ENCODE results near the gene NGDN.

The NGDN gene

GRCh38 chr14:23494223-23494622 is 24.7 kb downstream of the NGDN start:
- H3K9me3 ChIP-seq (ENCODE audit: control insufficient read depth, insufficient read depth, low read depth, low read length), result no peaks in the 10 kb centered on the region
- POLR2A ChIA-PET, result interaction anchor here (1.0 kb wide), 1 partner anchor 9 kb away, joined by 7 read pairs; no protein-coding TSS in a partner anchor
- CTCF ChIA-PET, result interaction anchor here (0.6 to 0.7 kb wide), 2 partner anchors 16 to 165 kb away, joined by 3 to 7 read pairs; no protein-coding TSS in a partner anchor
- peak; percentile 88 for TF ChIP-seq ZNF341 (tag by site-specific recombination; IDR thresholded peaks at IDR 0.05; ENCODE audit: low read depth)
- TF ChIP-seq ZBTB17 (tag by site-specific recombination; IDR thresholded peaks at IDR 0.05), result no peak
- H3K27ac ChIP-seq (ENCODE audit: extremely low read depth, low read depth, low read length), result no peak overlapping the region
- no peaks in the 10 kb centered on the region for H3K4me1 ChIP-seq (ENCODE audit: control insufficient read depth, insufficient read depth, low read length)
- no peak overlapping the region for H3K4me3 ChIP-seq (ENCODE audit: low read depth, low read length)
- no peaks in the 10 kb centered on the region; a peak in 1 of 3 replicates for H3K36me3 ChIP-seq (ENCODE audit: control insufficient read depth in 2 of 2, insufficient read depth in 1 of 2, low read length in 2 of 2)

- Histone ChIP-seq H3K9me3 (ENCODE audit: control insufficient read depth, insufficient read depth, low read depth, low read length) (no peaks in the 10 kb centered on the region), H3K4me3 (ENCODE audit: low read depth, low read length) (no peak overlapping the region), H3K4me1 (ENCODE audit: control insufficient read depth, insufficient read depth, low read length) (no peaks in the 10 kb centered on the region), H3K27ac (ENCODE audit: extremely low read depth, low read depth, low read length) (no peak overlapping the region), H3K36me3 (ENCODE audit: control insufficient read depth in 2 of 2, insufficient read depth in 1 of 2, low read length in 2 of 2) (no peaks in the 10 kb centered on the region)
- ChIA-PET CTCF (no interaction called here), POLR2A (interaction anchor here (0.7 kb wide), 1 partner anchor 43 kb away, joined by 5 read pairs; no protein-coding TSS in a partner anchor)
- TF ChIP-seq ZSCAN16 (tag by site-specific recombination; IDR thresholded peaks at IDR 0.05), result no peak
Measured at GRCh38 chr14:23512156-23512555, 42.7 kb downstream of the NGDN start.

DNA sequence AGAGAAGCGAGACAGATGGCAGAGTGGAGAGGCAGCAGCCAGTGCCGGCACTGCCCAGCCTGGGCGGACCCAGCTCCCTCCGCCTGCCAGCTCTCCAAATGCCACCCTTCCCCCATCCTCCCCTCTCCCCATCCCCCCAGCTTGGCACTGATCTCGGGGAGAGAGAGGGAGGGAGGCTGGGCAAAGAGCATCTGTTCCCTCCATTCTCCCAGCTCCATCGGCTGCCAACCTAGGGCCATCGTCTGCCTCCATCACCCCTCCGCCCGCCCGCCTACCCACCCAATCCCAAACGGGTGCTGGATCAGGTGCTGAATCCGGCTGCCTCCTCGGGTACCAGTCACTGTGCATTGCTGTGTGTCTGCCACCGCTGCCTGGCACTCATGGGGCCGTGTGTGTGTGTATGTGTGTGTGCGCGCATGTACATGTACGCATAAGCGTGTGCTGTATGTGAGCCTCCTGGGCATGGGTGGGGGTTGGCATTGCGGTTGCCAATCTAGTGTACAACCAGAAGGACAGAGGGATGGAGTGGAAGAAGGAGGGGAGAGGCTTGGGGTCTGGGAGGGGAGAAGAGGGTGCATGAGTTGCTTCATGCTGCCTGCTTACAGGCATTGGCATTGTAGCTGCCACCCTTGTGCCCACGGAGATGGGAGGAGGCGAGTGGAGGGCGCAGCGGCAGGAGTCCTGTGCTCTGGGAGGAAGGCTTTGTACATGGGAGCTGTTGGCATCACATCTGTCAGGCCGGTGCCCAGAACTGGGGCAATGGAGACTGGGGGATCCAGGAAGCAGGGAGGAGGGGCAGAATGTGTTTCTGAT is 43.7 kb downstream of the NGDN start:
- POLR2A ChIA-PET, result no interaction called here
- H3K9me3 ChIP-seq (ENCODE audit: control insufficient read depth, insufficient read depth, low read depth, low read length), result no peaks in the 10 kb centered on the region
- H3K27ac ChIP-seq (ENCODE audit: extremely low read depth, low read depth, low read length), result no peak overlapping the region
- TF ChIP-seq ZNF747 (tag by site-specific recombination; IDR thresholded peaks at IDR 0.05), result no peak
- TF ChIP-seq ZNF341 (tag by site-specific recombination; IDR thresholded peaks at IDR 0.05; ENCODE audit: low read depth), result no peak
- no peak overlapping the region for H3K4me3 ChIP-seq (ENCODE audit: low read depth, low read length)
- no peaks in the 10 kb centered on the region for H3K4me1 ChIP-seq (ENCODE audit: control insufficient read depth, insufficient read depth, low read length)
- H3K36me3 ChIP-seq (ENCODE audit: control insufficient read depth in 2 of 2, insufficient read depth in 1 of 2, low read length in 2 of 2), result no peaks in the 10 kb centered on the region
- CTCF ChIA-PET, result no interaction called here

DNA sequence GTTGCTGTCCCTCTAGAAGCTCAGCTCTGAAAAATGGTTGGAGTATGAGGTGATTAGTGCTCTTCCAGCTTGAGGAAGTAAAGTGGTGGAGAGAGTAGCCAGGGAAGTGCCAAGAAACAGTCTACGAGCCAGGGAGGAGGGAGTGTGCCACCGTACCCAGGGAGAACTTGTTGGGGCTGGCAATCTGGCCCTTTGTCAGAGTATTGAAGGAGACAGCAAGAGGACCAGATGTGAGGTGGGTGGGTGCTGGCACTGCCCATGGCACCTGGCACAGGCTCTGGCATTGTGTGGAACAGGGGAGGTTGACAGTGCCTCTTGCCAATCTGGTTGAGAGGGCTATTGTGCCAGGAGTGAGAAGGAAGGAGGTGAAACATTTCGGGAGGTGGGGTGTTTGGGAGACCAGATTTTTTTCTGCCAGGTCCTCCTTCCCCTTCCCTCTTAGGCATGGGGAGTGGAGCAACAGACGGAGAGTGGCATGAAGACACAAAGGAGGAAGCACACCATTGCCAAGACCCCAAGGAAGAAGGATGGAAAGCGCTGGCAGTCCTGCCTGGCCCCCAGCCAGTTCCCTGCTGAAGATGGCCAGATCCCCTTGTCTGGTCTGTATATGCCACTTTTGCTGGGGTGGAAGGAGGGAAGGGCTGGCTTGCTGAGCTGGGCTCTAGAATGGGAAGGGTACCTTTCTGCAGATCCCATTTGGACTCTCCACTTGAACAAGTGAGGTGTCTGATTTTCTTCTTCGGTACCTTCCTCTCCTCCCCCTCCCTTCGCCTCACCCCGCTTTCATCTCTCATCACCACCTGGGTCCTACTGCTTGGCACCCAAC is 44.5 kb downstream of the NGDN start:
- H3K4me1 ChIP-seq (ENCODE audit: control insufficient read depth, insufficient read depth, low read length), result no peaks in the 10 kb centered on the region
- CTCF ChIA-PET, result interaction anchor here (0.6 kb wide), 1 partner anchor 378 kb away, joined by 3 read pairs; no protein-coding TSS in a partner anchor
- H3K27ac ChIP-seq (ENCODE audit: extremely low read depth, low read depth, low read length), result no peak overlapping the region
- H3K4me3 ChIP-seq (ENCODE audit: low read depth, low read length), result no peak overlapping the region
- POLR2A ChIA-PET, result no interaction called here
- no peaks in the 10 kb centered on the region for H3K36me3 ChIP-seq (ENCODE audit: control insufficient read depth in 2 of 2, insufficient read depth in 1 of 2, low read length in 2 of 2)
- no peaks in the 10 kb centered on the region for H3K9me3 ChIP-seq (ENCODE audit: control insufficient read depth, insufficient read depth, low read depth, low read length)
- no peak for TF ChIP-seq ZNF223 (tag by site-specific recombination; IDR thresholded peaks at IDR 0.05)
- no peak for TF ChIP-seq PRDM1 (tag by site-specific recombination; IDR thresholded peaks at IDR 0.05)
- TF ChIP-seq MYNN (tag by site-specific recombination; IDR thresholded peaks at IDR 0.05; ENCODE audit: borderline replicate concordance), result no peak
- no peak for TF ChIP-seq ZSCAN16 (tag by site-specific recombination; IDR thresholded peaks at IDR 0.05)
- TF ChIP-seq ZNF214 (tag by site-specific recombination; IDR thresholded peaks at IDR 0.05; ENCODE audit: borderline replicate concordance), result no peak
- TF ChIP-seq ZBTB44 (tag by site-specific recombination; IDR thresholded peaks at IDR 0.05), result no peak
- TF ChIP-seq TCF7L2 (IDR thresholded peaks at IDR 0.05; ENCODE audit: borderline replicate concordance, low read depth, low read length), result no peak
- TF ChIP-seq ZNF280D (tag by site-specific recombination; IDR thresholded peaks at IDR 0.05), result no peak
- TF ChIP-seq ZNF157 (tag by site-specific recombination; IDR thresholded peaks at IDR 0.05), result no peak
- no peak for TF ChIP-seq ZNF391 (tag by site-specific recombination; IDR thresholded peaks at IDR 0.05; ENCODE audit: borderline replicate concordance, low read depth)
- no peak for TF ChIP-seq ZBTB21 (tag by site-specific recombination; IDR thresholded peaks at IDR 0.05)
- TF ChIP-seq ZNF692 (tag by site-specific recombination; IDR thresholded peaks at IDR 0.05), result no peak
- no peak for TF ChIP-seq ZNF549 (tag by site-specific recombination; IDR thresholded peaks at IDR 0.05)
- no peak for TF ChIP-seq ZXDB (tag by site-specific recombination; IDR thresholded peaks at IDR 0.05)
- TF ChIP-seq HOXA7 (CRISPR knock-in tag; IDR thresholded peaks at IDR 0.05; ENCODE audit: borderline replicate concordance), result no peak
- TF ChIP-seq ZNF791 (tag by site-specific recombination; IDR thresholded peaks at IDR 0.05), result no peak
